IPS DF 6.9 (cell line): ENCODE results near the gene TTC9C.
"Not testable (repeated sequence)": the region's sequence is repeated elsewhere in the genome, so short reads cannot be mapped to it uniquely, and the experiment has no call there.

Experiments
- DNase-seq: peaks from one replicate; pipeline ENCODE4 v3.0.0-alpha.2; 2013; ENCODE audit warnings: low read depth, low spot score
- H3K27ac ChIP-seq: one replicate; pipeline ENCODE4 v1.5.1; 2013; ENCODE audit warnings: low read length, control low read depth
- H3K27me3 ChIP-seq: 2 replicates; pipeline ENCODE4 v1.6.1; 2013; ENCODE audit warnings: mild to moderate bottlenecking, low read length; ENCODE audit not compliant: control insufficient read depth, insufficient read depth
- H3K36me3 ChIP-seq: 2 replicates; pipeline ENCODE4 v1.6.1; 2013; ENCODE audit warnings: low read length; ENCODE audit not compliant: control insufficient read depth, insufficient read depth
- H3K4me1 ChIP-seq: 2 replicates; pipeline ENCODE4 v1.6.1; 2013; ENCODE audit warnings: low read length; ENCODE audit not compliant: control insufficient read depth, insufficient read depth
- H3K4me3 ChIP-seq: 2 replicates; pipeline ENCODE4 v1.5.1; 2013; ENCODE audit warnings: mild to moderate bottlenecking, low read length
- H3K9me3 ChIP-seq: 2 replicates; pipeline ENCODE4 v1.6.1; 2013; ENCODE audit warnings: low read length, inconsistent platforms; ENCODE audit not compliant: control insufficient read depth, insufficient read depth
- WGBS: extraction: QIAGEN DNeasy Blood & Tissue Kit; methylation state at CpG from one replicate; pipeline ENCODE4 v1.1.7; 2013; ENCODE audit warnings: mixed read lengths, missing lambda C conversion rate; ENCODE audit not compliant: insufficient read length, insufficient coverage; 5-methylcytosine and 5-hydroxymethylcytosine counted together

TTC9C gene

DNA sequence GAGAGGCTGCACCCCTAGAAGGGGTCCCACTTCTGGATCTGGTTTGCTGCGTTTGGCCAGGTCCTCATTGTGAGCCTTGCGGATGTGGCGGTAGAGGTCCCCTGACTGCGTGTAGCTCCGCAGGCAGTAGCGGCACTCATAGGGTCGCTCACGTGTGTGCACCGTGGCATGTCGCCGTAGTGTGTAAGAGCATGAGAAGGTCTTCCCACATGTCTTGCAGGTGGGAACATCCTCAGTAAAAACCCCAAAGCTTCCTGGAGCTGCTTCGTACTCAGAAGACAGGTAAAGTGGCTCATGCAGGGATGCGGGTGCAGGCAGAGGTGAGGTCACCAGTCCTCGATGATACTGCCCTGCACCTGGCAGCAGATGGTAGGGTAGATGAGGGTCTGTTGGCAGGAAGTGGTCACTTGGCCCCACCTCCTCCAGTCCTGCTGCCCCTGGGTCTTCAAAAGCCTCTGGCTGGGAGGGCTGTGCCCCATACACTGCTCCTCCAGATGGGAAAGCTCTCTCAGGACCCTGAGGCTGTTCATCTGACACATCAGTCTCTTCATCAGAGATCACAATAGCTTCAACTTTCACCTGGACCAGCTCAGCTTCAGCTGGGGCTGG is 24.0 kb downstream of the TTC9C start:
- H3K4me3 ChIP-seq = no peak overlapping the region
- no peaks in the 10 kb centered on the region for H3K9me3 ChIP-seq
- peaks cover 18% of the 10 kb centered on the region for H3K36me3 ChIP-seq
- WGBS = no CpG with 5 or more reads among the region's 14 CpGs
- no peak overlapping the region for H3K27ac ChIP-seq
- H3K4me1 ChIP-seq = no peaks in the 10 kb centered on the region
- no peaks in the 10 kb centered on the region for H3K27me3 ChIP-seq
- DNase-seq = no peak

DNA sequence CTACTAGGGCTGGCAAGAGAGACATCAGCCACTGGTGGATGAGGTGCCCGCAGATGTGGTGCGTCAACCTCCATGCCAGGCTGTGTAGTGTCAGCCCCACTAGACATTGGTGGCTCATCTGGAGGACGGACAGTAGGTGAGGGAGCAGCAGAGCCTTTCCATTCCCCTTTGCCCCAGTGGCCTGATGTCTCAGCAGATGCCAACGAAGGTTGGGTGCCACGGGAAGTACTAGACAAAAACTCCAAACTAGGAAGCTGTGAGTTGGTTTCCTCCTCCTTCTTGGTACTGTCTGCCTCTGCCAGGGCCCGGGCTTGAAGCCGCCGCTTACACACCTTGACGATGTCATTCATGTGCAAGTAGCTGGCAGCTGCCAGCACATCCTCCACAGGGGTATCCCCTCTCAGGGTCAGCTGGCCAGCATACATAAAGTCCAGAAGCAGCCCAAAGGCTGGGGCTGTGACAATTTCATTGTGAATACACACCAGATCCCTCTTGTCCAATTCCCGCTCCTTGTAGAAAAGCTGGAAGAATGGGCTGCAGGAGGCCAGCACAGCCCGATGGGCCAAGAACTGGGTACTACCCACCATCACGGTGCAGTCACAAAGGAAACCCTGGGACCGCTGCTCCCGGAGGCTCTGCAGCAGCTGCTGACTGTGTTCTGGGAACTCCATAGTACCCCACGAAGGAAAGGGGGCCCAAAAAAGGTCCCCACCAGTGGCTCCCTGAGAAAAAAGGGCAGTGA is 24.9 kb downstream of the TTC9C start:
- Histone ChIP-seq H3K4me1 (no peaks in the 10 kb centered on the region), H3K27ac (no peak overlapping the region), H3K4me3 (no peak overlapping the region; the same call in 1 of the 2 replicates), H3K27me3 (no peaks in the 10 kb centered on the region), H3K9me3 (no peaks in the 10 kb centered on the region), H3K36me3 (peaks cover 18% of the 10 kb centered on the region)
- DNase-seq = no peak
- whole genome bisulfite sequencing = no CpG with 5 or more reads among the region's 15 CpGs

DNA sequence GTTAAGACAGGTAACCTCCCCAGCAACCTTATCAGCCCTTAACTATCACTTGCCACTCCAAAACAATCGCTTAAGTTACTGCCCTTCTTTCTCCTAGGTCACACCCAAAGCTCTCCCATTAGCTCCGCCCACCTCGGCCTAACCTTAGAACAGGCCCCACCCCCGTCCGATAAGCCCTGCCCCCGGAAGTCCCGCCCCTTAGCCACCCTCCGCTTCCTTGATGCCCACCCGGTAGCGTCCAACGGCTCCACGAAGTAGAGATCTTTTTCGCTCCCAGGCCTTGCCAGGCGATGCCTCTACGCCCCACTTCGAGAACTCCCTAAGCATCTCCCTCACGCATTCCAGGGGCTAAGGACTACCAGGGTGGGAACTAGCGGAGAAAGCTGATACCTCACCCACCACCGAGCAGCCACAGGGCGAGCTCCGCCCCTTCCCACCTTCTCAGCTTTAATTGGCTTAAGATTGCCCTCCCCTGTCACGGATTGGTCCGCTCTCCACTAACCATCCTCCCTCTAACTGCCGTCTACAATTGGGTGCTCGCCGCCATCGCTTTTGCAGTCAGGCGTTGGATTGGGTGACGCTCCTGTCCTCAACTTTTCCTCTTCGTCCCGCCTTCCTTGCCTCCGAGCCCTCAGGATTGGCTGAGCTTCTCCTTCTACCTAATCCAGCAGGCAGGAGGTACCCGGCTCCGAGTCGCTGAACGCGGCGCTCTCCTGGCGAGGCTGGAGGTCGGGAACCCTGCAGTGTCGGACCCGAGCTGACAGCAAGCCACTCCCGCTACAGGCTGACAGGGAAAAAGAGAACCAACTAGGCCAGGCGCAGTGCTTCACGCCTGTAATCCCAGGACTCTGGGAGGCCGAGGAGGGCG is 25.7 kb downstream of the TTC9C start, which contains the start of gene ZBTB3:
Gene ZBTB3 (minus strand): TSS at position 425 of the 868 bp plus-strand sequence. CDS start 496 bp downstream, outside the sequence.
- H3K27me3 ChIP-seq = no peaks in the 10 kb centered on the region
- peaks cover 16% of the 10 kb centered on the region for H3K36me3 ChIP-seq
- no peak within 1 kb of the TSS for H3K27ac ChIP-seq
- H3K9me3 ChIP-seq = no peaks in the 10 kb centered on the region
- DNase-seq = peak; percentile 100
- whole genome bisulfite sequencing = no CpG with 5 or more reads among the region's 47 CpGs
- peak within 1 kb of the TSS; percentile 59; the same call in 1 of the 2 replicates for H3K4me3 ChIP-seq
- H3K4me1 ChIP-seq = no peaks in the 10 kb centered on the region

DNA sequence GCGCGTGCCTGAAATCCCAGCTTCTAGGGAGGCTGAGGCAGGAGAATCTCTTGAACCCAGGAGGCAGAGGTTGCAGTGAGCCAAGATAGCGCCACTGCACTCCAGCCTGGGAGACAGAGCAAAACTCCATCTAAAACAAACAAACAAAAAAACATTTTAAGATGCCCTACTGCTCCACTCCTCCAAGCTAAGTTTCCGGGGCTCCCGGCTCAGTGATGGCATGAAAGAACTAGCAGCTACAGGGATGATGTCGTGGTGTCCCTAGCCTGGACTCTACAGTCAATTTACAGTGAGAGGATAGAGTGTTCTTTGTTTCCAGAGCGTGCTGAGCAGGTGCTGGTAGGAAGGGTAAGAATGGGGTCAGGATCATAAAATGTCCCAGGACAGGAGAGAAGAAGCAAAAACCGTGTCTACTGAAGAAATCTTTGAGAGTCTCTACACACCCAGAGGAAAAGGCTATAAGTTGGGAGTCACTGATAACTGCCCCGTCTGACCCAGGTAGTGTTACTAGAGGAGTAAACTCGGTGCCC is 26.9 kb downstream of the TTC9C start:
- DNase-seq = no peak
- WGBS = no CpG with 5 or more reads among the region's 10 CpGs
- Histone ChIP-seq H3K4me3 (no peak overlapping the region), H3K36me3 (peaks cover 14% of the 10 kb centered on the region), H3K27me3 (no peaks in the 10 kb centered on the region), H3K9me3 (no peaks in the 10 kb centered on the region), H3K27ac (no peak overlapping the region), H3K4me1 (no peaks in the 10 kb centered on the region)

- Histone ChIP-seq H3K27me3 (no peaks in the 10 kb centered on the region), H3K4me3 (peak overlapping the region; percentile 44; the same call in 1 of the 2 replicates), H3K4me1 (no peaks in the 10 kb centered on the region), H3K36me3 (0 out of 2 replicates have a peak, but pooled peaks cover 1% of the 10 kb centered on the region), H3K27ac (peak overlapping the region; percentile 20), H3K9me3 (no peaks in the 10 kb centered on the region)
- no CpG with 5 or more reads among the region's 9 CpGs for WGBS
- peak; percentile 86 for DNase-seq
These were observed 29.8 kb downstream of the TTC9C start for GRCh38 chr11:62757846-62758788.

DNA sequence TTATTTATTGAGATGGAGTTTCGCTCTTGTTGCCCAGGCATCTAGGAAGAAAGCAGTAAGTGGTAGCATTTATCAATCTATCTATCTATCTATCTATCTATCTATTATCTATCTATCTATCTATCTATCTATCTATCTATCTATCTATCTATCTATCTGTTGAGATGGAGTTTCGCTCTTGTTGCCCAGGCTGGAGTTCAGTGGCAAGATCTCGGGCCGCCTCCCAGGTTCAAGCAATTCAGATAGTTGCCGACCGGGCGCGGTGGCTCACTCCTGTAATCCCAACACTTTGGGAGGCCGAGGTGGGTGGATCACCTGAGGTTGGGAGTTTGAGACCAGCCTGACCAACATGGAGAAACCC is 32.6 kb downstream of the TTC9C start:
- not testable (repeated sequence) for H3K4me3 ChIP-seq
- no CpG with 5 or more reads among the region's 9 CpGs for WGBS

DNA sequence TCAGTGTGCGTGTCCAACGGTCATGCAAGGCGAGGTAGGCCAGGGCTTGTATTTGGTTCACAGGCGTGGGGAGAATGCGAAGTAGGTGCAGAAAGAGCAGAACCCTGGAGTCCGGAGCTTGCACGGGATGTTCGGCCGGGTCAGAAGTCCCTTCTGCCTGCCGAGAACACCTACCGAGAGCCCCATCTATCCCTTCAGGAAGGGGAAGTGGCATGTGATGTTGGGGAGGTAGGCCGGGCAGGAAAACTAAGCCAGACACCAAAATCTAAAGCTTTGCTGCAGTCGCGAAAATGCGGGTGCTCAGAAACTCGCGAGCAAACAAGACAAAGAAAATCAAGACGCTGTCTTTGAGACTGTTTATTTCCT is 42.5 kb downstream of the TTC9C start:
- no CpG with 5 or more reads among the region's 18 CpGs for WGBS
- DNase-seq = no peak

More for the DNA sequence above, 32.6 kb downstream of the TTC9C start:
- H3K27me3 ChIP-seq, H3K27ac ChIP-seq, H3K36me3 ChIP-seq, H3K4me1 ChIP-seq, DNase-seq, H3K9me3 ChIP-seq: not testable (repeated sequence)

DNA sequence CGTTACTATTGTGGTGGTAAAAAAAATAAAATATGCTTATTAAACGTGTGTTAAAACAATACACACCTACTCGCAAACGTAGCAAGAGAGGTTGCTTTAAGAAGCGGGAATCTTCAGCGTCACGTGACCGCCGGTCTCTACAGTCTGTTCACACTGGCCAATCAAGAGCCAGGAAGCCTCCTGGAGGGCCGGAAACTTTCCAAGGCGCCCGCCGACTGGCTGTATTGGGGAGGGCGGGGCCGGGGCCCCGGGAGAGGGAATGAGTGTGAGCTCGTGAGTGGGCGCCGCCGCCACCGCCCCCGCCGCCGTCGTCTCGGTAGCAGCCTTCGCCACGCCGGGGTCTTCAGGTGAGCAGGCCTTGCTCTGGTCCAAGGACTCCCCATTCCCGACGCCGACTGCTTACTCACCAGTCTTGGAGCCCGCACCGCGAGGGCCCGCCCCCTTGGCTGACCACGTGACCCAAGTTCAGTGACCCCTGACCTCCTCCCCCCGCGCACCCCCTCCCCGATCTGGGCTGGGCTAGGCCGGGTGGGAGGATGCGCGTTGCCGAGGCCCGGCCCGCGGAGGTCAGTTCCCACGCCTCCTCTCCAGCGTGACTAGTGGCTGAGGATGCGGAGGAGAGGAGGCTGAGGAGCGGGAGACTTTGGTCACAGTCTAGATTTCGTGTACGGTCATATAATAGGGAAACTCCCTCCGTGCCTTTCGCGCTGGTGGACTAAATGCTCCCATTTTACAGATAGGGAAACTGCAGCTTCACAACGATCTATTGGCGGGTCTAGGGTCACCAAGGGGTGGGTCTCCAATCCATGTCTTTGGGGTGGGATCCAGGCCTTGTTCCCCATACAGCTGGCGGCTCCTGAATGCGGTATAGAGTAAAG is 43.1 kb downstream of the TTC9C start, which contains the start of gene TAF6L:
Gene TAF6L (plus strand): TSS at position 253 of the 878 bp plus-strand sequence. CDS start 4,388 bp downstream, outside the sequence.
- Histone ChIP-seq H3K36me3 (peaks cover 16% of the 10 kb centered on the region), H3K27ac (peak within 1 kb of the TSS; percentile 12), H3K4me3 (peak within 1 kb of the TSS; percentile 90), H3K9me3 (no peaks in the 10 kb centered on the region), H3K4me1 (peaks cover 3% of the 10 kb centered on the region; the same call in 1 of the 2 replicates), H3K27me3 (no peaks in the 10 kb centered on the region)
- no CpG with 5 or more reads among the region's 60 CpGs for WGBS
- DNase-seq = no peak

More for the DNA sequence above, 42.5 kb downstream of the TTC9C start:
- H3K27me3 ChIP-seq = no peaks in the 10 kb centered on the region
- peak overlapping the region; percentile 12 for H3K27ac ChIP-seq
- peaks cover 3% of the 10 kb centered on the region; the same call in 1 of the 2 replicates for H3K4me1 ChIP-seq
- peak overlapping the region; percentile 27; the same call in 1 of the 2 replicates for H3K4me3 ChIP-seq
- H3K9me3 ChIP-seq = no peaks in the 10 kb centered on the region
- peaks cover 15% of the 10 kb centered on the region for H3K36me3 ChIP-seq

- no peak for DNase-seq
- H3K4me3 ChIP-seq = no peak overlapping the region
- H3K36me3 ChIP-seq = peaks cover 16% of the 10 kb centered on the region
- no peaks in the 10 kb centered on the region for H3K9me3 ChIP-seq
- peaks cover 3% of the 10 kb centered on the region; the same call in 1 of the 2 replicates for H3K4me1 ChIP-seq
- H3K27ac ChIP-seq = no peak overlapping the region
- H3K27me3 ChIP-seq = no peaks in the 10 kb centered on the region
- no CpG with 5 or more reads among the region's 6 CpGs for WGBS
These were observed 46.1 kb downstream of the TTC9C start for GRCh38 chr11:62774407-62774806.
